Stimulated activated naive CD8-positive, alpha-beta T cell treated with anti-CD3 and anti-CD28 coated beads, Interleukin-15, Interleukin-2, amounts not matched to agents 100 ng/mL and 50 ng/mL, for 24 hours (primary cell): ENCODE measurements around the gene CISD3.
A peak's percentile ranks its signal among the peaks of the same experiment; 100 is the strongest.

Source experiments
- H3K27ac Mint-ChIP-seq: one replicate; pipeline ENCODE4 v1.8.0; 2021; ENCODE audit warnings: mild to moderate bottlenecking, mixed read lengths
- H3K27me3 Mint-ChIP-seq: one replicate; pipeline ENCODE4 v1.8.0; 2021; ENCODE audit warnings: mixed read lengths
- H3K36me3 Mint-ChIP-seq: one replicate; pipeline ENCODE4 v1.8.0; 2021; ENCODE audit warnings: low read depth, mixed read lengths
- H3K4me1 Mint-ChIP-seq: one replicate; pipeline ENCODE4 v1.8.0; 2021; ENCODE audit warnings: low read depth, mixed read lengths
- H3K4me3 Mint-ChIP-seq: one replicate; pipeline ENCODE4 v1.8.0; 2021; ENCODE audit warnings: mild to moderate bottlenecking, mixed read lengths
- H3K9me3 Mint-ChIP-seq: one replicate; pipeline ENCODE4 v1.8.0; 2021; ENCODE audit warnings: mixed read lengths

Gene CISD3

DNA sequence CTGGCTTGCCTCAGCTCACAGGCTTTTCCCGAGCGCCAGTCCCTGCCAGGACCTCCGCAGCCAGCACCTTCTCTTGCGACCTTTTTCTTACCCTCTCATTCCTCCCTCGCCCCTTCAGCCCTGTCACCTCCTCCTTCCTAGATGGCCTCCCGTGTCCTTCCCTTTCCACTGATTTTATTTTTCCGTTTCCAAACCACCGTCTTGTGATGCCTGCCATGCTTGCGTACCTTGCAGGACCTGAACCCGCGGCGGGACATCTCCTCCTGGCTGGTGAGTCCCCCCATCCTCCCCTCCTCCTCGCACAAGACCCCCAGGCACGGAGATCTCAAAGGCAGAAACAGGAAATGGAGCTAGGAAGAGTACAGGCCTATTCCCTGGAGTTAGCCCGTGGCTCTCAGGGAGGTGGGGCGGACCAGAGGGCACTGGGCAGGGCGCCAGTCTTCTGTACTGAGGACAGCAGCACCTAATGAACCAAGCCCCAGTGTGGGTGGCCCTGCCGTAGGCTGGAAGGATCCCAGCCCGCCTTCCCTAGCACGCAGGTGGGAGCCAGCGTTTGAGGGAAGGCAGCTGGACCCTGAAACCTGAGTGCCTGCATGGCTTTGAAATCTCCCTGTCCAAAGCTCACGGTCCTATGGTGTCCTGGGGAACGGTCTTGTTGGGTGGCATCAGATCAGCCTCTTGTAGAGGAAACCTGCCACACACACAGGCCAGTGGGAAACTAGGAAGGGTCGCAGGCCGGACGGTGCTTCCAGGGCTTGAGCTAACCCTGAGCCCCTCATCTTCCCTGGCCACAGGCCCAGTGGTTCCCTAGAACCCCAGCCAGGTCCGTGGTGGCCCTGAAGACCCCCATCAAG lies 612 bp downstream of the CISD3 start:
- peaks cover 88% of the 10 kb centered on the region for H3K4me1 Mint-ChIP-seq
- H3K9me3 Mint-ChIP-seq, result no peaks in the 10 kb centered on the region
- H3K27me3 Mint-ChIP-seq, result no peaks in the 10 kb centered on the region
- peak overlapping the region; percentile 95 for H3K4me3 Mint-ChIP-seq
- peak overlapping the region; percentile 97 for H3K27ac Mint-ChIP-seq
- peaks cover 26% of the 10 kb centered on the region for H3K36me3 Mint-ChIP-seq

DNA sequence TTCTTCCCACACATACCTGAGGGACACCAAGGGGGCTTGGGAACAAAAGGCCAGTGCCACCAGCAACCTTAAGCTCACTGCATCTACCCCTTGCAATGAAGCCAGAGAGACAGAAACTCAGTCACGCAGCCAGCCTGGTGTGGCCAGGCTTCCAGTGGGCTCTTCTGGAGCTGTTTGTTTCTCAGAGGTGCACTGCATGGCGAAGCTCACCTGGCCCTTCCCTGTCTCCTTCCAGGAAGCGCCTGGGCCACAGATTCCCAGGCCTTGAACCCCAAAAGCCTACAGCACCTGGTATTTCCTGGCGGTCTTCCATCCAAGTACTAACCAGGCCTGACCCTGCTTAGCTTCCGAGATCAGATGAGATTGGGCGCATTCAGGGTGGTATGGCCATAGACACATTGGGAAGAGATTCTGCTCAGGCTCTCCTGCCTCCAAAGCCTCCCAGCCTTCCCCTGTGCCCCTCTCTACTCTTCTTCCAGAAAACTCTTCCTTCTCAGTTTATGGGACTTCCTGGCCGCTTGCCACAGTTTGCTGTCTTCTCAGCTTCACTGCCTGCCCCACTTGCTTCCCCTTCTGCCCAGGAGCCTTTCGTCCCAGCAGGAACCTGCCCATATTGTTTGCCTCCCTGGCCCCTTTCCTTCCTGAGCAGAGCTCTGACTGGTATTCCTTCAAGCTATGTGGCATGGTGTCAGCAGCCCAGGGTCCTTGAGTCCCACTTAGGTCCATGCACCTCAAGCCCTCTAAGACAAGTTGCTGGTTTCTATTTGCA lies 1.6 kb downstream of the CISD3 start:
- Mint-ChIP-seq H3K27me3 (no peaks in the 10 kb centered on the region), H3K36me3 (peaks cover 26% of the 10 kb centered on the region), H3K4me3 (peak overlapping the region; percentile 95), H3K4me1 (peaks cover 79% of the 10 kb centered on the region), H3K9me3 (no peaks in the 10 kb centered on the region), H3K27ac (peak overlapping the region; percentile 97)

DNA sequence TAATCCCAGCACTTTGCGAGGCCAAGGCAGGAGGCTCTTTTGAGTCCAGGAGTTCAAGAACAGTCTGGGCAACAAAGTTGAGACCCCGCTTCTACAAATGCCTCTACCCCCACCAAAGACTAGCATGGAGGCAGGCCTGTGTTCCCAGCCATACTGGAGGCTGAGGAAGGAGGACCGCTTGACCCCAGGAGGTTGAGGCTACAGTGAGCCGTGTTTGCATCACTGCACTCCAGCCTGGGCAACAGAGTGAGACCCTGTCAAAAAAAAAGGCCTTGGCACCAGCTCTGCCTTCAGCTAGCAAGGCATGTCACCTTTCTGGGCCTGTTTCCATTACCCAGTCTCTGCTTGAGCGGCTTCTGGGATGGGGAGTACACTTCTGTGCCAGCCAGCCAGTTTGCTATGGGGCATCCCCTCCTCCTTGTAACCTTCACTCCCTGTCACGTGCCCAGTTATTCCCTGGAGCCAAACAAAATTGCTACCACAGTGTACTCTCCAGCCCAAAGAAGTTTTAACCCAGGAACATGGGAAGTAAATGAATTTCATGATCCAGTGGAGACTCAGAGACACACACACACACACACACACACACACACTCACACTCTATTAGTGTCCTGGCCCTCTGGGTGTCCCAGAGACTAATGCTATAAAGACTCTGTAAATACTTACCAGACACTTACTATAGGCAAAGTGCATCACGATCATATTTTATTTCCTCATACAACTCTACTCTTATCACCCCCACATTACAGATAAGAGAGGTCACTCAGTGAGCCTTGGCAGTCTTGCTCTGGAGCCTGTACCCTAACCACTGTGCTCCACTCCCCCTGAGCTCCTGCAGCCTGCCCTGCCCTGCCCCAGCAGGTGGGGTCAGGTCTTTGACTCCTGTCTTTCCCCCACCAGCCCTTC lies 2.5 kb downstream of the CISD3 start:
- peak overlapping the region; percentile 97 for H3K27ac Mint-ChIP-seq
- peaks cover 70% of the 10 kb centered on the region for H3K4me1 Mint-ChIP-seq
- H3K36me3 Mint-ChIP-seq, result peaks cover 25% of the 10 kb centered on the region
- no peaks in the 10 kb centered on the region for H3K27me3 Mint-ChIP-seq
- peak overlapping the region; percentile 95 for H3K4me3 Mint-ChIP-seq
- H3K9me3 Mint-ChIP-seq, result no peaks in the 10 kb centered on the region

DNA sequence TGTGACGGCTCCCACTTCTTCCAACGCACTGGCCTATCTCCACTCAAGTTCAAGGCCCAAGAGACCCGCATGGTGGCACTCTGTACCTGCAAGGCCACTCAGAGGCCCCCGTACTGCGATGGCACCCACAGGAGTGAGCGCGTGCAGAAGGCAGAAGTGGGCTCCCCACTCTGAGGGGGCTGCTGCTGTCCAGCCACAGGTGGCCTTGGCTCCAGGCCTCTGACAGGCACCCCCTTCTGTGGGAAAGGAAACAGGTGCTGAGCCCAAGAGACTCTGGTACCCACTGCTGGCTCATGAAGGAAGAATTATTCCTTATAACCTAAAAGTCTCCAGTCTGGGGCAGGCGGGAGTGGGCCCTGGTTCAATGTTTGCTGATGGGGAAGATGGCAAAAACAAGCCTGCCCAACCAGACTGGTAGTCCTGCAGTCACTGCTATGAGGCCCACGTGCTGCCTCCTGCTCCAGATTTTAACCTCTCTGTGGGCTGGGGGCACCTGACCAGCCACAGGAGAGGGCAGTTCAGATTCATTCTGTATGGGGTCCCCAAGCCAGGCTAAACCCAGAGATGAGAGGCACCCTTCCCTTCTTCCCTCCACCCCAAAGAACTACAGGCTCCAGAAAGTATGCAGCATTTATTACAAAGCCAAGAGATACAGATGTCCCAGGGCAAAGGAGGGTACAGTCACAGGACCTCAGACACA lies 3.3 kb downstream of the CISD3 start:
- Mint-ChIP-seq H3K4me1 (peaks cover 62% of the 10 kb centered on the region), H3K4me3 (peak overlapping the region; percentile 35)

DNA sequence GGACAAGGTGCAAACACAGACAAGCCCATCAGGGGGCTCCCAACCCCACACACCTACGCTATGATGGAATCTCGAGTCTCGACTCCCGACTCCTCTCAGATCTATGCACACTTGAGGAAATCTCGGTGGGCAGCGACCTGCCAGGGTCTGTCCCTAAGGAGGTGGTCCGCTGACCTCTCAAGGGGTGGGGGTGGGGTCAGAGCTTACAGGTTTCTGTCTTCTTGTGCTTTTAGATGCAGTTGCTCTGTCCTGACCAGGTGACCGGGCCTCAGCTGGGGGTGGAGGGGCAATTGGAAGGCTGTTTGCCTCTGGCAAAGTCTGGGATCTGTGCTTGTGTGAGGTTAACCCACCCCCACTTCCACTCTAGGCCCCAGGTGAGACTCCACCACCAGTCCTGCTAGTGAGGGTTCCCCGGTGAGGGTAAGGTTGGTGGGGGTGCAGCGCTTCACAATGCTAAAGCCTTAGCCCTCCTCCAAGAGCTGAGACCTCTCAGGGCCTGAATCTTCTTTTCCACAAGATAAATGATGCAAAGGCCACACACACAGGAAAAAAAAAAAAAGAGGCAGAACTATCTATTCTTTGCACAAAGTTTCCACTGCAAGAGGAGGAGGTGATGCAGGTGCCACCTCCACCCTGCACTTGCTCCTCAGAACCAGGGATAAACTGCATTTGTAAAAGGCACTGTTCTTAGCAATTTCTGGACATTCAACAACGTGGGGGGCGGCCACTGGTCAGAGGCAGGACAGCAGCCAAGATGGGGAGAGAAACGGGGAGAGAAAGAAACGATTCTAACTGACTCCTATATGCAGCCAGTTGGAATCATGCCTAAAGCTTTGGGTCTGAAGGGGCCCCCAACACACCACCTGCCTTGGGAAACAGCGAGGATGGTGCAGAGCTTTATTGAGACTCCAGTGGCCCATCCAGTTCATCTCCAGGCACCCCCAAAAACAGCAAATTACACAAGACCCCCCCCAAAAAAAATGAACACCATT lies 4.1 kb downstream of the CISD3 start:
- peak overlapping the region; percentile 35 for H3K4me3 Mint-ChIP-seq
- no peaks in the 10 kb centered on the region for H3K9me3 Mint-ChIP-seq
- no peaks in the 10 kb centered on the region for H3K27me3 Mint-ChIP-seq
- peak overlapping the region; percentile 92 for H3K27ac Mint-ChIP-seq
- peaks cover 14% of the 10 kb centered on the region for H3K36me3 Mint-ChIP-seq
- H3K4me1 Mint-ChIP-seq, result peaks cover 54% of the 10 kb centered on the region

More for the DNA sequence above, 3.3 kb downstream of the CISD3 start:
- H3K27ac Mint-ChIP-seq, result peak overlapping the region; percentile 92
- H3K27me3 Mint-ChIP-seq, result no peaks in the 10 kb centered on the region
- peaks cover 17% of the 10 kb centered on the region for H3K36me3 Mint-ChIP-seq
- no peaks in the 10 kb centered on the region for H3K9me3 Mint-ChIP-seq

DNA sequence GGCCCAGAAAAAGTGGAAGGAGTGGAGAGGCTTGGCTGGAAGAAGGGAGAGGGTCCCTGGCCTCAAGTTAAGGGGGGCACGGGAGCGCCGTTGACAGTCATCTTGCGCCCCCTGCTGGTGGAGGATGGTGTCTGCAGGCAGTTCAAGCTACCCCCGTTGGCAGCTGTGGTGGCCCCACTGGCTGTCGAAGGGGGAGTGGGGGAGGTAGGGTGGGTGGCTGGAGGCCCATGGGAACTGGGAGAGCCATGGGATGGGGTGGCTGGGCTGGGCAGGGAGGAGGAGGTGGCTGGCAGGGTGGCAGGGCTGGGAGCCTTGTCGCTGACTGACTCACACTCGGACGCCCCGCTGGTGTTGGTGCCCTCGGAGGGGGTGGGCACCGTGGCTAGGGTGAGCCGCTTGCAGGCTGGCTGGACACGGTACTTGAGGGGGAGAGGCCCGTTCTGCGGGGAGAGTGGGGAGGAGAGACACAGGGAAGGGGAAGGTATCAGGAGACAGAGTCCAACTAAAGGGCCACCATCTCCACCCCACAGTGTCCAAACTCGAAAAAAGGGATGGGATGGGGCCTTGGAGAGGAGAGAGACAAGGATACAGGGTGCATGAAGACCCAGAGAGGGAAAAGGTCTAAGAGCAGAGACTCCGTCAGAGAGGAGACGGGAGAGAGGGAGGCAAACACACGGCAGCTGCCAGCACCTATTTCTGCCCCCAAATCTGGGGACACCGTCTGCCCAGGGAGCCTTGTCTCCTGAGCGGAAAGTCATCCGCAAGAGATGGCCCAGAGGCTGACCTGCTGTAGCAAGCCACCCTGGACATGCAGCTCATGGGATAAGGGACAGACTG lies 5.2 kb downstream of the CISD3 start:
- H3K36me3 Mint-ChIP-seq, result peaks cover 14% of the 10 kb centered on the region
- H3K4me1 Mint-ChIP-seq, result peaks cover 49% of the 10 kb centered on the region
- H3K4me3 Mint-ChIP-seq, result no peak overlapping the region
- H3K9me3 Mint-ChIP-seq, result no peaks in the 10 kb centered on the region
- H3K27me3 Mint-ChIP-seq, result no peaks in the 10 kb centered on the region
- peak overlapping the region; percentile 92 for H3K27ac Mint-ChIP-seq

DNA sequence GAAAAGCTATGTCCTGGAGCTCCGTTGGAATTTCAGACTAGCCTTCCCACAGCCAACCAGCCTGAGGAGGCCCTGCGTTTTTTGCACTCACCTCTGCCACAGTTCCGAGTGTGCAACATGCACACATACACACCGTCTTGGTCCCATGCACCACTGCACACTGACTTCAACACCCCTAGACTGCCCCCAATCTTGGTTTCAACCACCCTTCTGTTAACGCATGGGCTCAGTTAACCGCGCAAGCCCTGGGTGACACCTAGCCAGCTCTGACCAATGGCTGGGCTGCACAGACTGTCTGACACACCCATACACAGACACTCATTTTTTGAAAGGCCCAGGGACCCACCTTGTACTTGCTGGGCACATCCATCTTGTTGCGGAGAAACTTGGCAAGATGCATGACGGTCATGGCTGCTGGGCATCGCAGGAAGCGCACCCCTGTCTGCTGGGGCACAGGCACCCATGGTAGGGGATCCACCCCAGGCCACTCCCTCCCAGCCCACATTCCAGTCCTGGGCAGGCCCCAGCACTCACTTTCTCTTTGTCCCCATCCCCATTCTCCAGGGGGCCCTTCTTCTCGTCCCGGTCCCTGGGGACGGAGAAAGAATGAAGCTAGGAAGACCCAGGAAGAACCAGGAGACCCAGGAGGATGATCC lies 8.0 kb downstream of the CISD3 start:
- Mint-ChIP-seq H3K27ac (no peak overlapping the region), H3K36me3 (peaks cover 1% of the 10 kb centered on the region), H3K9me3 (no peaks in the 10 kb centered on the region), H3K4me3 (no peak overlapping the region), H3K4me1 (peaks cover 24% of the 10 kb centered on the region), H3K27me3 (peaks cover 8% of the 10 kb centered on the region)

DNA sequence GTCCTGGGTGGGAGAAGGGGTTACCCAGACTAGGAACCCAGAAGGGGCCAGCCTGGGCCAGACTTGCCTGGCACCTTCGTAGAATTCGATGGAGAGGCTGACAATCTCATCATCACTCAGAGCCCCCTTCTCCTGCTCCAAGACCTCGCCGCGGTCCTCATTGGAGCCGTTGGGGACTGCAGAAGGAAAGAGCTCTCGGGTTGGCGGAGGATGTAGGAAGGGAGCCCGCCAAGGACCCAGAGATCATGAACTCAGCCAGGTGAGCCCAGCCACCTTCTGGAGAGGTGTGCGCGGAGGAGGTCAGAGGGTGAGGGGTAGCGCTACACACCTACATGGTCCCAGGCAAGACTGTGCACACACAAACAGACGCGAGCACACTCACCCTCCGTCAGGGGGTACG lies 8.5 kb downstream of the CISD3 start:
- Mint-ChIP-seq H3K4me1 (peaks cover 19% of the 10 kb centered on the region), H3K4me3 (no peak overlapping the region), H3K9me3 (no peaks in the 10 kb centered on the region), H3K36me3 (no peaks in the 10 kb centered on the region), H3K27ac (no peak overlapping the region), H3K27me3 (peaks cover 8% of the 10 kb centered on the region)

DNA sequence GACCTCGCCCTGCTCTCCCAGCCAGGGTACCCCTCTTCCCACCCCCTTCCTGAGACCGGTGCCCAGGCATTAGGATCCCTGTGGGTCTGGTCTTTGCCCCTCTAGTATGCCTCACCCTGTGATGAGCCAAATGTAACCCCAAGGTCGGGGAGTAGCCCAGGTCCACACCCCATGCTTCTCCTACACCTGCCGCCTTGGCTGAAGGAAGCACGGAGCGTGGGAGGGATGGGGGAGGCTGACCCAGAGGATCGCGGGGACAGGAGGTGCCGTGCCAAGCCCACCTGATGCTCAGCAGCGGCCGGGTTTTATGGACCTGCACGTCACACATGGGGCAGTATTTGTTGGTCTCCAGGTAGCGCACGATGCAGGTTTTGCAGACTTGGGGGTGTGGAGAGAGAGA lies 9.2 kb downstream of the CISD3 start:
- Mint-ChIP-seq H3K4me1 (peaks cover 13% of the 10 kb centered on the region), H3K27me3 (peaks cover 8% of the 10 kb centered on the region), H3K36me3 (no peaks in the 10 kb centered on the region), H3K4me3 (no peak overlapping the region), H3K27ac (no peak overlapping the region), H3K9me3 (no peaks in the 10 kb centered on the region)

DNA sequence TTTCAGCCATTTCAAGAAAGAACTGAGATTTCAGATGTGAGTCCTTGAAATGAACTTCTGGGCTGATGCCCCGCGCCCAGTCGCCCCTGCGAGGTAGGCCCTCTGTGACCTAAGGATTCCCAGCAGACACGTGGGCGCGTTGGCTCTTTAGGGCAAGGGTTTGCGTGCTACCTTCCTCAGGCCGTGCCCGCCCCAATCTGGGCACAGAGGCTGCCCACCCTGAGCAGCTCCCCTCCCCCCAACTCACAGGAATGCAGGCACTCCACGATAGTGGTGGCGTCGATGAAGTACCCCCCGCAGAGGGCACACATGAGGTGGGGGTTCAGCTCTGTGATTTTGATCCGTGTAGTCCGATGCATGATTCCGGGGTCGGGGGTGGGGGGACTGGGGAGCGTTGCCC lies 9.9 kb downstream of the CISD3 start:
- H3K36me3 Mint-ChIP-seq, result no peaks in the 10 kb centered on the region
- H3K4me3 Mint-ChIP-seq, result no peak overlapping the region
- H3K4me1 Mint-ChIP-seq, result peaks cover 5% of the 10 kb centered on the region
- H3K27ac Mint-ChIP-seq, result no peak overlapping the region
- H3K27me3 Mint-ChIP-seq, result peaks cover 12% of the 10 kb centered on the region
- no peaks in the 10 kb centered on the region for H3K9me3 Mint-ChIP-seq

DNA sequence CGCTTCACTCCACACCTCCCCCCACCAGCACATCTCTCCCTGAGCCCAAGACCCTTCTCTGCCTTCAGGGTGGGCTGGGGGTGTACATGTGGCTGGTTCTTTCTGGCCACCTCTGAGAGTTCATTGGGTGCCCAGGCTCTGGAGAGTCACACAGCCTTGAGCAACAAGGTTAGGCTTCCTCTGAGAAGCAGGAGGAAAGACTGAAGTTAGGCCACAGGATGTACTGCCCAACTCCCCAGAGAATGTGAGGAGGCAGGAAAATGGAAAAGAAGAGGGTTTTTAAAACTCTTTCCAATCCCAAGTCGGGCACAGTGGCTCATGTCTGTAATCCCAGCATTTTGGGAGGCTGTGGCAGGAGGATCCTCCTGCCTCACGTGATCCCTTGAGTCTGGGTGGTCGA lies 10.7 kb downstream of the CISD3 start:
- peaks cover 15% of the 10 kb centered on the region for H3K27me3 Mint-ChIP-seq
- H3K4me3 Mint-ChIP-seq, result no peak overlapping the region
- no peaks in the 10 kb centered on the region for H3K9me3 Mint-ChIP-seq
- peaks cover under 1% of the 10 kb centered on the region for H3K4me1 Mint-ChIP-seq
- H3K36me3 Mint-ChIP-seq, result no peaks in the 10 kb centered on the region
- H3K27ac Mint-ChIP-seq, result no peak overlapping the region

DNA sequence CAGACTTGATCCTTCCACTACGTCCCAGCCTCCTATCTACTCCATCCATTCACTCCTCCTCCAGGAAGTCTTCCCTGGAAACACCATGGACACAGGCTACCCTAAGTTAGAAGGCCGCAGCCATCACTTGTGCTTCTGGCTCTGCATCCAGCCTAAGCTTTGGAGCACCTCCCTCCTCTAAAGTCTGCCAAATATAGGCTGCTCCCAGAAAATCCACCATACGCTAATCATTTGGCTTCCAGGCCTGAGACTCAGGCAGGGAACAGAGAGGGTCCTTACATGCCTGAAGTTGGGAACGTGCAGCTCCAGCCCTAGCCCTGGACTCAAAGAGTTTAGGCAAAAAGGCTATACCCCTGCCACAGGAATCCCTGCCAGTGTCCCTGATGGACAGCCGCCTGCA lies 11.3 kb downstream of the CISD3 start:
- H3K27me3 Mint-ChIP-seq, result peaks cover 22% of the 10 kb centered on the region
- peaks cover 7% of the 10 kb centered on the region for H3K4me1 Mint-ChIP-seq
- H3K36me3 Mint-ChIP-seq, result no peaks in the 10 kb centered on the region
- H3K27ac Mint-ChIP-seq, result no peak overlapping the region
- no peak overlapping the region for H3K4me3 Mint-ChIP-seq
- H3K9me3 Mint-ChIP-seq, result no peaks in the 10 kb centered on the region
